Colonic mucosa (tissue), 4 donors: Measurements from ENCODE around the gene DNAH17. TPM values are rescaled to one million over a fixed set of nuclear protein-coding genes. Genes with fewer than 3 reads are reported as not detected.
A peak's percentile ranks its signal among the peaks of the same experiment; 100 is the strongest.

ENCODE experiments used
- DNase-seq: peaks from one replicate; pipeline ENCODE4 v3.0.0-alpha.2; 2020
- H3K27ac ChIP-seq: fragments of 200-600 bp; one replicate; pipeline ENCODE4 v1.8.0; 2021
- H3K27me3 ChIP-seq: fragments of 200-600 bp; one replicate; pipeline ENCODE4 v1.8.0; 2021
- H3K36me3 ChIP-seq: fragments of 200-600 bp; one replicate; pipeline ENCODE4 v1.8.0; 2021
- H3K4me1 ChIP-seq: fragments of 200-600 bp; one replicate; pipeline ENCODE4 v1.8.0; 2021; ENCODE audit warnings: mild to moderate bottlenecking
- H3K4me3 ChIP-seq: fragments of 200-600 bp; one replicate; pipeline ENCODE4 v1.8.0; 2021
- H3K9ac ChIP-seq, 2 donors: one replicate each; pipeline ENCODE4 v1.7.0; 2013; ENCODE audit warnings: control low read depth in 2 of 2, low read depth in 2 of 2, low read length in 2 of 2
- H3K9me3 ChIP-seq: fragments of 200-600 bp; one replicate; pipeline ENCODE4 v1.8.0; 2021
- intact Hi-C: fragments of 100-400 bp; cut with DNase I; formaldehyde crosslinking; loops from one replicate; pipeline ENCODE4 v1.14.1; 2022
- total RNA-seq, 2 donors: library from RNA; stranded (reverse); fragmentation: NEBNext Ultra II Directional in 1 of 2; extraction: Animal tissue kit (Norgen Biotek cat#: 25700) in 1 of 2; gene quantifications; one replicate each; pipeline ENCODE4 v1.2.1, GENCODE V29; 2021
- TF ChIP-seq, protein P1 (sequence below): fragments of 200-600 bp; IDR thresholded peaks from one replicate; pipeline ENCODE4 v1.8.0; 2022; ENCODE audit warnings: antibody characterized with exemption, mild to moderate bottlenecking
- donor health status: healthy.
- donor health status: DM: no; HTN: no; CAD: no.
- donor health status: DM: no; HTN: no; CAD: no.

DNAH17 gene
- total RNA-seq, 2 donors from 2014 or later: 0.05 to 0.19 TPM

DNA sequence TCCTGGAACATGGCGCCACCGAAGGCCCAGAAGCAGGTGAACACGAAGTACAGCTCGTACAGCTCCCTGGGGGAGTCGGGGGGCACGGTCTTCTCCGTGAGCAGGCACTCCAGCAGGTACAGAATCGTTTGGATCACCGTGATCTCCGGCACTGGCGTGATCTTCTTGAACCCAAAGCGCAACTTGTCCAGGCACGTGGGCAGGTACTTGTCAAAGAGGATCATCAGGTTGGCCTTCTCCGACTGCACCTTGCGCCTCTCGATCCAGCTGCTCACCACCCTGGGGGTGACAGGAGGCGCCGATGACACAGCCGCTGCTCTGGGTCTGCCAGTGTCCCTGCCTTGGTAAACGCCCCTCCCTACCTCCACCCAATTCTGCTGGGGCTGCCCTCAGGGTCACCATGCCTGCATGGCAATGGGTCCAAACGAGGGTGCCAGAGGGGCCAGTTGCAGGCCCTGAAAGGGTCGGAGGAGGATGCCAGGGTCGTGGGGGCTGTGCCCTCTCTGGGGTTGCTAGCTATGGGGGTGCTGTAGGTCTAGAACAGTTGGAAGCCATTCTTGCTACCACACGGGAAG is 90.9 kb downstream of the DNAH17 start:
- H3K4me3 ChIP-seq: no peak overlapping the region
- no peaks in the 10 kb centered on the region for H3K9me3 ChIP-seq
- intact Hi-C loops: no loop called here
- TF ChIP-seq, protein P1, sequence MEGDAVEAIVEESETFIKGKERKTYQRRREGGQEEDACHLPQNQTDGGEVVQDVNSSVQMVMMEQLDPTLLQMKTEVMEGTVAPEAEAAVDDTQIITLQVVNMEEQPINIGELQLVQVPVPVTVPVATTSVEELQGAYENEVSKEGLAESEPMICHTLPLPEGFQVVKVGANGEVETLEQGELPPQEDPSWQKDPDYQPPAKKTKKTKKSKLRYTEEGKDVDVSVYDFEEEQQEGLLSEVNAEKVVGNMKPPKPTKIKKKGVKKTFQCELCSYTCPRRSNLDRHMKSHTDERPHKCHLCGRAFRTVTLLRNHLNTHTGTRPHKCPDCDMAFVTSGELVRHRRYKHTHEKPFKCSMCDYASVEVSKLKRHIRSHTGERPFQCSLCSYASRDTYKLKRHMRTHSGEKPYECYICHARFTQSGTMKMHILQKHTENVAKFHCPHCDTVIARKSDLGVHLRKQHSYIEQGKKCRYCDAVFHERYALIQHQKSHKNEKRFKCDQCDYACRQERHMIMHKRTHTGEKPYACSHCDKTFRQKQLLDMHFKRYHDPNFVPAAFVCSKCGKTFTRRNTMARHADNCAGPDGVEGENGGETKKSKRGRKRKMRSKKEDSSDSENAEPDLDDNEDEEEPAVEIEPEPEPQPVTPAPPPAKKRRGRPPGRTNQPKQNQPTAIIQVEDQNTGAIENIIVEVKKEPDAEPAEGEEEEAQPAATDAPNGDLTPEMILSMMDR: no peak
- H3K4me1 ChIP-seq: no peaks in the 10 kb centered on the region
- no peaks in the 10 kb centered on the region for H3K36me3 ChIP-seq
- H3K27ac ChIP-seq: no peak overlapping the region
- DNase-seq: no peak
- no peak overlapping the region for H3K9ac ChIP-seq
- H3K27me3 ChIP-seq: no peaks in the 10 kb centered on the region

DNA sequence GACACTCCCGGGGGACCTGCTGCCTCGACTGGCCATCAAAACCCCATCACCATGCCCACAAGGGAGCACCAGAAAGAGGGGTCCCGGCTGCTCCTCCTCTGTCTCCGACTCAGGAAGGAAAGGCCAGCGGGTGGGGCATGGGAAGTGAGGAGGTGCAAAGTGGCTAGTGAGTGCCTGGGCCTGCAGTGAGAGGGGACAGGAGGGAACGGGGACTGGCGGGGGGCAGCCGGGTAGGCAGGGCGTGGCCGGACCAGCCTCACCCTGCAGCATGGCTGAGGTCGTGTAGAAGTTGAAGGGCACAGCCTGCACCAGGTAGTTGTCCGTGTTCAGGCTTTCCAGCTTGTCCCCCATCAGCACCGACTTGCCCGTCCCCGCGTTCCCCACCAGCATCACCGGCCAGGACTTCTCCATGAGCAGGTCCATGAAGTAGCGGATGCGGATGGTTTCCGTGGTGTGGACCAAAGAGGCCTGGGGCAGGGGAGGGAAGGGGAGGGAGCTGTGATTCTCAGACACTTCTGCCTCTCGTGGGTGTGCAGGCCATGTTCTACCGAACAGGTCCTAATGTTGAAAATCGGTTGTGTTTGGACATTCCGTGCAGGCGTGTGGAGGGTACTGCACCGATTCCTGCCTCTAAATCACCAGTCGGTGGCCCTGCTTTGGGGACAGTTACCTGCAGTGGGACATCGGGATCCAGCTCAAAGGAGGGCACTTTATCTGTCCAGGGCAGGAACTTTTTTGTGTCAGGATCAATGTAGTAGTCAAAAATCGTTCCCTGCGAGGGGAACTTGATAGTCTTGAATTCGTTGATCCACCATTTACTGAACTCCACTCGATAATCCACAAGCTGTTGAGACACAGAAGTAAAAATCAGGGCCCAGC is 91.7 kb downstream of the DNAH17 start:
- intact Hi-C loops: no loop called here
- TF ChIP-seq, protein P1: no peak
- no peaks in the 10 kb centered on the region for H3K9me3 ChIP-seq
- no peaks in the 10 kb centered on the region for H3K27me3 ChIP-seq
- H3K9ac ChIP-seq: no peak overlapping the region
- H3K27ac ChIP-seq: no peak overlapping the region
- H3K4me3 ChIP-seq: no peak overlapping the region
- H3K4me1 ChIP-seq: no peaks in the 10 kb centered on the region
- H3K36me3 ChIP-seq: no peaks in the 10 kb centered on the region
- no peak for DNase-seq

DNA sequence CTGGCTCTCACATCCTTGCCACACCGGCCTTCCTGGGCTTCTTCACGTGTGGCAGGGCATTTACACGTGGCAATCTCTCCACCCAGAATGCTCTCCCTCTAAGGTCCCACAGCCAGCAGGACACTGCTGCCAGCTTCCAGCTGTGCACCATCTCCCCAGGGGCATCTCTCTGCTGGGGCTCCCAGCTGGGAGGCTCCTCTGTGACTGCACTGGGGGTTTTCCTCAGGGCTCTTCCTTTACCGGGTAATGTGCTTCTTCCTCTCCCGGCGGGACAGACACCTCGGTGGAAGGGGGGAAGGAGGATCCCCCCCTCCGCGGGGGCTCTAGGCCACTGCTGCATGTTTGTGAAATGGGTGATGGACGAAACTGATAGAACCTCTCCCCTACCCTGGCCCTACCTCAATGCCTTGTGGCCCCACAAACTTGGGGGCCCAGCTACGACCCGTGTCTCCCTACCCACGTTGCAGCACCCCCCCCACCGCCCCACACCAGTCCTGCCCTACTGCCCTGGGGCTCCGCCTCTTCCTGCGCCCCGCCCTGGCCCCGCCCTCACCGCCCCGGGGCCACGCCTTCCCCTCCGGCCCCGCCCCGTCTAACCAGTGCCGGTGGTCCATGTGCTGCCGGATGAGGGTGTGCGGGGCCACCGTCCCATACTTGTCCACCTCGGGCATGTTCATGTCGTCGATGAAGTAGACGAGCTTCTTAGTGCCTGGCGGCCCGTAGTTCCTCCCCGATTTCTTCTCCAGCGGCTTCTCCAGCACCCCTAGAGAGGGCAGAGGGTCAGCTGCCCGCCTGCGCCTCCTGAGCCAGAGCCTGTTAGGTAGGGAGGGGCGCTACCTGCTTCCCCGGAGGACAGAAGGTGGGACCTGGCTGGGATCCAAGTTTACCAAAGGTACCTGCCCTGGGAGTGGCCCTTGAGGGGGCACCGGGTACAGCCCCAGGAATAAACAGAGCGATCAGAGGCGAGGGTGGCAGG is 92.6 kb downstream of the DNAH17 start:
- peak overlapping the region; percentile 20 for H3K4me3 ChIP-seq
- no peaks in the 10 kb centered on the region for H3K4me1 ChIP-seq
- TF ChIP-seq, protein P1: no peak
- no peaks in the 10 kb centered on the region for H3K9me3 ChIP-seq
- no peaks in the 10 kb centered on the region for H3K36me3 ChIP-seq
- intact Hi-C loops: no loop called here
- H3K27me3 ChIP-seq: no peaks in the 10 kb centered on the region
- DNase-seq: peak; percentile 69
- H3K27ac ChIP-seq: no peak overlapping the region
- H3K9ac ChIP-seq: no peak overlapping the region

DNA sequence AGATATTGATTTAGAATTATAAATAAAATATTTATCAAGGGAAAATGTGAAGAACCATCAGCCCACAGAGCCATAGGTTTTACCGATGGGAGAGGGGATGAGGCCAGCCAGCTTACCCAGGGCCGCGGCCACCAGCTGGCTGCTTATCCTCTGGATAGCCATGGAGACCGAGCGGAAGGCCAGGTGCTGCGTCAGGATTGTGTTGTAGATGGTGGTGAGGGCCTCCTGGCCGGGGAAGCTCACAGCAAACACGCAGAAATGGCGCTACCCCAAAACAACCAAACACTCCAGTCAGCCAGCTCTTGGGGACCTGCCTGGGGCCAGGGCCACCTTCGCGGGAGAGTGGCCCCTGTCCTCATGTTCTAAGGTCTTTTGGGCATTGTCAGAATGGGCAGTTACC is 97.8 kb downstream of the DNAH17 start:
- Histone ChIP-seq H3K36me3 (no peaks in the 10 kb centered on the region), H3K9ac (no peak overlapping the region), H3K9me3 (no peaks in the 10 kb centered on the region), H3K27ac (no peak overlapping the region), H3K27me3 (no peaks in the 10 kb centered on the region), H3K4me1 (no peaks in the 10 kb centered on the region), H3K4me3 (no peak overlapping the region)
- intact Hi-C loops: no loop called here
- TF ChIP-seq, protein P1: no peak
- no peak for DNase-seq

DNA sequence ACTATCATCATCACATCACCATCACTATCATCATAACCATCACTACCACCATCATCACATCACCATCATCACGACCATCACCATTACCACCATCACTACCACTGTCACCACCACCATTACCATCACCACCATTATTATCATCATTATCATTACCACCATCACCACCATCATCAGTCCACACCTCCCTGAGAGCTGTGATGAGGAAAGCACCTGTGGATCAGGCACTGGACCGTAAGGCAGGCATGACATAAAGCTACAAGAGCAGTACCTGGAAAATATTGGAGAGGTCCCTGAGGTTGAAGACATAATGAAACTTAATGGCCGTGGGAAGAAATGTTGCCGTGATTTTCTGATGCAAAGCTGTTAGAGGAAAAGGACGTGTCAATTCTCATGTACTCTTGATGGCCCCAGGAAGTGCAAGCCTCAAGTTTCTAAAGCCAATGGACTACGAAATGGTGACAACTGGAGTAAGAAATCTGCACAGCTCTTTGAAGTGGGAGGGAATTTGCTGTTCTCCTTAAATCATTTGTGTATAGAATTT is 98.4 kb downstream of the DNAH17 start:
- TF ChIP-seq, protein P1: no peak
- no peak for DNase-seq
- H3K9ac ChIP-seq: no peak overlapping the region
- H3K27ac ChIP-seq: no peak overlapping the region
- no peaks in the 10 kb centered on the region for H3K36me3 ChIP-seq
- no peak overlapping the region for H3K4me3 ChIP-seq
- H3K9me3 ChIP-seq: no peaks in the 10 kb centered on the region
- no peaks in the 10 kb centered on the region for H3K27me3 ChIP-seq
- intact Hi-C loops: no loop called here
- no peaks in the 10 kb centered on the region for H3K4me1 ChIP-seq
